ENCODE measurements around the gene EFHB. TPM values are rescaled to one million over a fixed set of nuclear protein-coding genes. Genes with fewer than 3 reads are reported as not detected.
A peak's percentile ranks its signal among the peaks of the same experiment; 100 is the strongest.

Gene EFHB
- total RNA-seq, 2 experiments from 2014 or later, result 0.69 to 0.77 TPM

GRCh38 chr3:19885468-19885867, 48.5 kb downstream of the EFHB start:
- ATAC-seq, result peak; percentile 39
- Mint-ChIP-seq H3K27me3 (no peaks in the 10 kb centered on the region), H3K4me1 (ENCODE audit: low read depth) (no peaks in the 10 kb centered on the region), H3K27ac (no peak overlapping the region), H3K4me3 (no peak overlapping the region), H3K36me3 (ENCODE audit: low read depth) (no peaks in the 10 kb centered on the region), H3K9me3 (no peaks in the 10 kb centered on the region)
- intact Hi-C loops (cut with micrococcal nuclease), result no loop called here
- ChIA-PET POLR2A (interaction anchor here (0.6 kb wide), 1 partner anchor 337 kb away, joined by 3 read pairs; no protein-coding TSS in a partner anchor), CTCF (interaction anchor here (0.9 to 1.7 kb wide), 6 partner anchors 8 to 301 kb away, joined by 3 to 7 read pairs (median 4); no protein-coding TSS in a partner anchor)
- peak; percentile 70 for TF ChIP-seq CTCF (IDR thresholded peaks at IDR 0.05)
- DNase-seq, result peak; percentile 3

GRCh38 chr3:19881852-19882251, 52.2 kb downstream of the EFHB start:
- Mint-ChIP-seq H3K27ac (no peak overlapping the region), H3K4me1 (ENCODE audit: low read depth) (no peaks in the 10 kb centered on the region), H3K9me3 (no peaks in the 10 kb centered on the region), H3K27me3 (no peaks in the 10 kb centered on the region), H3K4me3 (no peak overlapping the region), H3K36me3 (ENCODE audit: low read depth) (no peaks in the 10 kb centered on the region)
- intact Hi-C loops (cut with micrococcal nuclease), result no loop called here
- ATAC-seq (no peak), DNase-seq (no peak)
- no peak for TF ChIP-seq CTCF (IDR thresholded peaks at IDR 0.05)
- ChIA-PET POLR2A (no interaction called here), CTCF (interaction anchor here (0.6 kb wide), 1 partner anchor 11 kb away, joined by 3 read pairs; no protein-coding TSS in a partner anchor)

GRCh38 chr3:19881036-19881435, 53.0 kb downstream of the EFHB start:
- ATAC-seq (no peak), DNase-seq (no peak)
- no peaks in the 10 kb centered on the region for H3K4me1 Mint-ChIP-seq (ENCODE audit: low read depth)
- no peaks in the 10 kb centered on the region for H3K36me3 Mint-ChIP-seq (ENCODE audit: low read depth)
- peaks cover 3% of the 10 kb centered on the region for H3K27me3 Mint-ChIP-seq
- ChIA-PET POLR2A (no interaction called here), CTCF (no interaction called here)
- intact Hi-C loops (cut with micrococcal nuclease), result no loop called here
- H3K9me3 Mint-ChIP-seq, result no peaks in the 10 kb centered on the region
- H3K4me3 Mint-ChIP-seq, result no peak overlapping the region
- no peak overlapping the region for H3K27ac Mint-ChIP-seq
- no peak for TF ChIP-seq CTCF (IDR thresholded peaks at IDR 0.05)

GRCh38 chr3:19877656-19878055, 56.4 kb downstream of the EFHB start:
- CTCF ChIA-PET, result interaction anchor here (1.0 to 2.9 kb wide), 2 partner anchors 9 to 11 kb away, joined by 3 to 18 read pairs; no protein-coding TSS in a partner anchor

More at GRCh38 chr3:19877656-19878055, 56.4 kb downstream of the EFHB start:
- no peak for DNase-seq
- H3K36me3 Mint-ChIP-seq (ENCODE audit: low read depth), result no peaks in the 10 kb centered on the region
- no peak overlapping the region for H3K4me3 Mint-ChIP-seq
- H3K9me3 Mint-ChIP-seq, result no peaks in the 10 kb centered on the region
- ATAC-seq, result no peak
- TF ChIP-seq CTCF (IDR thresholded peaks at IDR 0.05), result no peak
- POLR2A ChIA-PET, result no interaction called here
- peaks cover 8% of the 10 kb centered on the region for H3K27me3 Mint-ChIP-seq
- intact Hi-C loops (cut with micrococcal nuclease), result no loop called here
- no peaks in the 10 kb centered on the region for H3K4me1 Mint-ChIP-seq (ENCODE audit: low read depth)
- no peak overlapping the region for H3K27ac Mint-ChIP-seq

Measured in activated CD8-positive, alpha-beta T cell treated with anti-CD3 and anti-CD28 coated beads for 36 hours (primary cell).